Camera-type eye (tissue), 1 donor: ENCODE measurements around the gene GPR15LG. TPM values are rescaled to one million over a fixed set of nuclear protein-coding genes. Genes with fewer than 3 reads are reported as not detected.

Experiments
- total RNA-seq: library from RNA; depleted of rRNA; stranded (reverse); fragments of >200 nt; gene quantifications from one replicate; pipeline ENCODE4 v1.2.3, GENCODE V29; 2014

GPR15LG gene
- total RNA-seq = not detected

DNA sequence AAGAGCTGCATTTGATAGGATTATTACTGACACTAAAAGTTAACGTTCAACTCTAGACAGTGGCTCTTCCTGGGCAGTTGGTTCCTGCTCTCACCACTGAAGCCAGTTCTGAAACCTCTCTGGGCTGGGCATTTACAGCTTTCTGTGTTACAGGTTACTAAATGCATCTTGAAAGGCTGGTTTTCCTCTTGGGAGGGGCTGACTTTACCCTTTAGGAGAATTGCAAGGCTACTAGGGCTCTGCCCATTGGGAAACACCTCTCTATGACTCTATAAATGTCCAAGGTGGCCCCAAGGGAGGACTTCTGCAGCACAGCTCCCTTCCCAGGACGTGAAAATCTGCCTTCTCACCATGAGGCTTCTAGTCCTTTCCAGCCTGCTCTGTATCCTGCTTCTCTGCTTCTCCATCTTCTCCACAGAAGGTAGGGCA is at the start of gene GPR15LG:
Gene GPR15LG, plus strand, starts transcription at position 301 of the 429 bp plus-strand sequence. Its CDS starts 51 bp downstream, at position 352.

GRCh38 chr10:84139126-84140035 is 34.2 kb upstream of the GPR15LG start, which contains the start of gene GHITM:
TSS of gene GHITM (plus strand) at chr10:84139509. CDS start at chr10:84141501, 1,992 bp downstream.

GRCh38 chr10:84194424-84195043 is 20.9 kb downstream of the GPR15LG start, which contains the start of gene CDHR1:
TSS of gene CDHR1 (plus strand) at chr10:84194537. CDS start at chr10:84194761, 224 bp downstream.

GRCh38 chr10:84225427-84226173 is 52.0 kb downstream of the GPR15LG start, which contains the start of gene LRIT2:
TSS of gene LRIT2 (minus strand) at chr10:84225544. CDS start at chr10:84225520, 24 bp downstream.

Other genes with a start within 250 kb of the GPR15LG start
- 125 TPM for gene GHITM, start 34.3 kb upstream of the GPR15LG start, total RNA-seq
- 150 TPM for gene CDHR1, start 20.7 kb downstream of the GPR15LG start, total RNA-seq
- 4.0 TPM for gene LRIT2, start 51.7 kb downstream of the GPR15LG start, total RNA-seq
- gene LRIT1, start 67.7 kb downstream of the GPR15LG start, total RNA-seq = 51.8 TPM
- 38.2 TPM for gene RGR, start 71.3 kb downstream of the GPR15LG start, total RNA-seq
- 96.6 TPM for gene CCSER2, start 154.8 kb downstream of the GPR15LG start, total RNA-seq